ENCODE data around the gene SLAIN2.

The SLAIN2 gene

DNA sequence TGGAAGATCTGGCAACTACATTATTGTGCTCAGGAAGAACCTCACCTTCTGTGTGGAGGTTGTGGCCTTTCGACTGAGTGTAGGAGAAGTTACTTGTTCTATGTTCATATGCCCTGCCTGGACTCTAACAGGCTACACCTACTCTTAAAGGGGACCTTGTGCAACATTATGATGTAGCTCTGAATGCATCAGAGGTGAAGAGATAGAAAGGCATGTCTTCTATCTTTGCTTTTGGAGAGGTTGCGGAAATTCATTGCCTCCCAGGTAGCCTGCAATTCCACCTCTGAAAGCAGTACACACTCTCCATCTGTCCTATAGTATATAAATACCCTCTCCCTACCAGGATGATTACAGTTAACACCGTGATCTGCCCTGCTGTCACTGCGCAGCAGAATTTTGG, 7.1 kb upstream of the SLAIN2 start:
- no peak for DNase-seq (ENCODE audit: low read depth in 2 of 2)

- no peak for DNase-seq (ENCODE audit: low read depth in 2 of 2)
These were observed 6.4 kb upstream of the SLAIN2 start for GRCh38 chr4:48334900-48335384.

- no peak for DNase-seq (ENCODE audit: low read depth in 2 of 2)
These were observed 5.0 kb upstream of the SLAIN2 start for GRCh38 chr4:48336146-48336870.

- DNase-seq (ENCODE audit: low read depth in 2 of 2): no peak
These were observed 3.6 kb upstream of the SLAIN2 start for GRCh38 chr4:48337731-48338130.

GRCh38 chr4:48339642-48340041, 1.7 kb upstream of the SLAIN2 start:
- DNase-seq (ENCODE audit: low read depth in 2 of 2): no peak

GRCh38 chr4:48340276-48340964, 909 bp upstream of the SLAIN2 start:
- DNase-seq (ENCODE audit: low read depth in 2 of 2): peak in 1 of 2 donors; percentile 7

DNA sequence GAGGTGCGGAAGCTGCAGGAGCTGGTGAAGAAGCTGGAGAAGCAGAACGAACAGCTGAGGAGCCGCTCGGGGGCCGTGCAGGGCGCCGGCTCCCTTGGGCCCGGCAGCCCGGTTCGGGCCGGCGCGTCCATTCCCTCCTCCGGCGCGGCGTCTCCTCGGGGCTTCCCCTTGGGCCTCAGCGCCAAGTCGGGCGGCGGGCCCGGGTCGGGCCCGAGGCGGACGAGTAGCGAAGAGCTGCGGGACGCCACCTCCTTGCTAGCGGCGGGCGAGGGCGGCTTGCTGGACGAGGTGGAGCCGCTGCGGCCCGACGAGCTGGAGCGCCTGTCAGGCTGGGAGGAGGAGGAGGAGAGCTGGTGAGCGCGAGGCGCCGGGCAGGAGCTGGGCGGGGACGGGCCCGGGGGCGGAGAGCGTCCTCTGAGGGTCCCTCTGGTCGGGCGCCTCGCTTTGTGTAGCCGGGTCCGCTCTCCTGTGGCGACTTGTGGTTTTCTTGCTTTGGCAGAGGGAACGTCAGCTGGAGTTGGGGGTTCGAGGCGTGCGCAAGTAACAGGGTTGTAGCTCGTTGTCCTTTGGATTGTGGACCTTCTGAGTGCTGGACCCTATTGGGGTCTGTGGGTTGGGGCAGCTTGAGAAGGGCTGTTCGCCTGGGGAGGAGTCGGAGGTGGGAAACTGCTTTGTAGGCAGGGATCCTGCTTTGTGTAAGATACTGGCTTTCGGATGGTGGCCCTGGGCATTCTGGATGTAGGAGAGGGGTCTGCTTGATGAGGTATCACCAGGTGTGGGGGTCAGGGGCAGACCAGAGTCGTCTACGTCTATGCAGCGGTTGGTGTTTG, 662 bp downstream of the SLAIN2 start:
- peak; percentile 2 to 40 for DNase-seq (ENCODE audit: low read depth in 2 of 2)

- DNase-seq (ENCODE audit: low read depth in 2 of 2): no peak
These were observed 1.2 kb downstream of the SLAIN2 start for GRCh38 chr4:48342606-48342880.

- DNase-seq (ENCODE audit: low read depth in 2 of 2): no peak
These were observed 1.7 kb downstream of the SLAIN2 start for GRCh38 chr4:48343035-48343434.

GRCh38 chr4:48343551-48343950, 2.2 kb downstream of the SLAIN2 start:
- no peak for DNase-seq (ENCODE audit: low read depth in 2 of 2)

DNA sequence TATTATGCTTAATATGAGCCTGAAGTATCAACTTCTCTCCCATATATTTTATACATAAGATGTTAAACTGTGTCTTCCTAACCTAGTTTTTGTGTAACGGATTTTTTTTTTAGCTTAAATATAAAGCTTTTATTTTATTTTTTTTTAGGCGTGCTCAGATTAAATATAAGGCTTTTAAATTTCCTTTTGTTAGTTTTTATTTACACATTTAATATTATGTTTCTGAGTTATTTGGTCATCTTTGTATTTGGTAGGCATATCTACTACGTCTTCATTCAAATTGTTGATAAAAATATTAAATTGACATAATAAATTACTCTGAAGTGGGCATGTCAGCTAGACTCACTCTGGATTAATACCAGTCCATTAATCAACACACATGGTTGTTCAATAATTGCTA, 4.2 kb downstream of the SLAIN2 start:
- DNase-seq (ENCODE audit: low read depth in 2 of 2): no peak

- DNase-seq (ENCODE audit: low read depth in 2 of 2): no peak
These were observed 5.3 kb downstream of the SLAIN2 start for GRCh38 chr4:48346594-48346993.

DNA sequence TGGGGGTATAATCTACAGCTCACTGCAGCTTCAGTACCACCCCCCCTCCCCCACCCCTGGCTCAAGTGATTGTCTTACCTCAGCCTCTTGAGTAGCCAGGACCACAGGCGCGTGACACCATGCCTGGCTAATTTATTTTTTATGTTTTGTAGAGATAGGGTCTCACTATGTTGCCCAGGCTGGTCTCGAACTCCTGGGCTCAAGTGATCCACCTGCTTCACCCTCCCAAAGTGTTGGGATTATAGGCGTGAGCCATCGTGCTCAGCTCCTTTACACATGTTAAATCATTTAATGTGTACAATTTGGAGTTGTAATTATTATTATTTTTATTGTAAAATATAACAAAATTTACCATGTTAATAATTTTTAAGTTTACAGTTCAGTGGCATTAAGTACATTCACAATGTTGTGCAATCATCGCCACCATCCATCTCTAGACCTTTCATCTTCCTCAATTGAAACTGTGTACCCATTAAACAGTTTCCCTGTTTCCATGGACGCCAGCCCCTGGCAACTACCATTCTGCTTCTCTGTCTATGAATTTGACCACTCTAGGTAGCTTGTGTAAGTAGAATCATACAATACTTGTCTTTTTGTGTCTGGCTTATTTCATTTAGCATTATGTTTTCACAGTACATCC, 6.1 kb downstream of the SLAIN2 start:
- DNase-seq (ENCODE audit: low read depth in 2 of 2): no peak

- DNase-seq (ENCODE audit: low read depth in 2 of 2): no peak
These were observed 9.5 kb downstream of the SLAIN2 start for GRCh38 chr4:48350871-48351270.

DNA sequence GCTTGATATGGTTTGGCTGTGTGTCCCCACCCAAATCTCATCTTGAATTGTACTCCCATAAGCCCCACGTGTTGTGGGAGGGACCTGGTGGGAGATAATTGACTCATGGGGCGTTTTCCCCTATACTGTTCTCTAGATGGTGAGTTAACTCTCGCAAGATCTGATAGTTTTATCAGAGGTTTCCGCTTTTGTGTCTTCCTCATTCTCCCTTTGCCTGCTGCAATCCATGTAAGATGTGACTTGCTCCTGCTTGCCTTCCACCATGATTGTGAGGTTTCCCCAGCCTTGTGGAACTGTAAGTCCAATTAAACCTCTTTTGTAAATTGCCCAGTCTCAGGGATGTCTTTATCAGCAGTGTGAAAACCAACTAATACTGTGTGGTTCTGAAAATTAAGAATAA, 11.5 kb downstream of the SLAIN2 start:
- DNase-seq (ENCODE audit: low read depth in 2 of 2): no peak

DNA sequence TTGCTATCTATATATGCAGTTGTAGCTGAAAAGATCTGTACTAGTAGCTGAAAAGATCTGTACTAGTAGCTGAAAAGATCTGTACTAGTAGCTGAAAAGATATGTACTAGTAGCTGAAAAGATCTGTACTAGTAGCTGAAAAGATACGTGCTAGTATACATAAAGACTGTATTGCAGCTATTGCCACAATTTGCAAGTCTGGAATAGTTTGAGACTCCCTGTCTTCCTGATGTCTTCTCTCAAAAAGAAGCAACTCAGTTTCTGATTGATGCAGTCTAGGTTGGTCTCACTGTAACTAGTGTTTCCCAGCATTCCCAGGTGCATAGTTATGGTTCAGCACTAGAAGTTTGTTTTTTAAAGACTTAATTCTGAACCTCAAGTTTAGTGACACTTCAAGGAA, 15.0 kb downstream of the SLAIN2 start:
- DNase-seq (ENCODE audit: low read depth in 2 of 2): no peak

- DNase-seq (ENCODE audit: low read depth in 2 of 2): no peak
These were observed 19.1 kb downstream of the SLAIN2 start for GRCh38 chr4:48360285-48361011.

GRCh38 chr4:48361012-48361400, 19.7 kb downstream of the SLAIN2 start:
- no peak for DNase-seq (ENCODE audit: low read depth in 2 of 2)

- no peak for DNase-seq (ENCODE audit: low read depth in 2 of 2)
These were observed 25.3 kb downstream of the SLAIN2 start for GRCh38 chr4:48366611-48367010.

- DNase-seq (ENCODE audit: low read depth in 2 of 2): no peak
These were observed 25.7 kb downstream of the SLAIN2 start for GRCh38 chr4:48367016-48367415.

DNA sequence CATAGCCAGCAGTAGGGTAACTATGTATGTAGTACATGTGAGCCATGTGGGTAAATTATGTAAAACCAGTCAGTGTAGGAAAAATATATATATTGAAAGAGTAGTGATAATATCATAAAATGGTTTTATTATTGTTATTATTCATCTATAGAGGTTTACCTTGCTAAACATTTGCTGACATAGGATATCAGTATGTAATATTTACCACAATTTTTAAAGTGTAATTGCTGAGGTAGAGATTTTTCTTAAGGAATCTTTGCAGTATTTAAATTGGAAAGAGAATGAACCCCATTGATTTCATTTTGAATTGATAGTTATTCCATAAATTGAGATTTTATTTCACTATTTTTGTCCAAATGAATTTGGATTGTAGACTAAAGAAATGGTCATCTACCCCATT, 27.1 kb downstream of the SLAIN2 start:
- no peak for DNase-seq (ENCODE audit: low read depth in 2 of 2)

GRCh38 chr4:48369248-48369647, 27.9 kb downstream of the SLAIN2 start:
- DNase-seq (ENCODE audit: low read depth in 2 of 2): no peak

Data from stimulated activated CD8-positive, alpha-beta memory T cell treated with anti-CD3 and anti-CD28 coated beads, Interleukin-7, amount 100 ng/mL, for 4 hours (primary cell).